GM12892 (cell line): ENCODE data around the gene ZNF280C.

Experiments
- DNase-seq: peaks from one replicate; pipeline ENCODE4 v3.0.0; 2011; ENCODE audit not compliant: insufficient read length
- FAIRE-seq: peaks from 2 replicates; lab custom pipeline; 2011; peaks lifted over from hg19 to GRCh38; lab: Jason Lieb, UNC
- POLR2A ChIP-seq: IDR thresholded peaks from 2 replicates; pipeline ENCODE4 v1.6.1; 2011; ENCODE audit warnings: low read depth, low read length, control low read depth
- POLR2AphosphoS5 ChIP-seq: IDR thresholded peaks from 2 replicates; pipeline ENCODE4 v1.6.1; 2011; ENCODE audit warnings: low read depth, low read length, control low read depth
- TAF1 ChIP-seq: IDR thresholded peaks from 2 replicates; pipeline ENCODE4 v1.6.1; 2011; ENCODE audit warnings: low read depth, mild to moderate bottlenecking, control low read depth, low read length, borderline replicate concordance

Gene ZNF280C

GRCh38 chrX:130174045-130174704 lies 94.5 kb downstream of the ZNF280C start:
- TF ChIP-seq POLR2AphosphoS5 (no peak), POLR2A (no peak), TAF1 (no peak)
- DNase-seq (no peak), FAIRE-seq (no peak)

GRCh38 chrX:130173190-130173895 lies 95.4 kb downstream of the ZNF280C start:
- DNase-seq (no peak), FAIRE-seq (peak; percentile 75)
- peak; percentile 56; the same call in 1 of the 2 replicates for TF ChIP-seq POLR2AphosphoS5
- TF ChIP-seq POLR2A: peak; percentile 57; the same call in 1 of the 2 replicates
- no peak for TF ChIP-seq TAF1

GRCh38 chrX:130172127-130172845 lies 96.4 kb downstream of the ZNF280C start:
- TF ChIP-seq POLR2AphosphoS5: no peak
- TF ChIP-seq POLR2A: no peak
- no peak for TF ChIP-seq TAF1
- peak; percentile 66 for FAIRE-seq
- no peak for DNase-seq

- peak; percentile 23 for DNase-seq
- TF ChIP-seq POLR2A (peak; percentile 33; the same call in 1 of the 2 replicates), POLR2AphosphoS5 (no peak), TAF1 (no peak)
- peak; percentile 70 for FAIRE-seq
Observed at GRCh38 chrX:130171446-130172126, 97.1 kb downstream of the ZNF280C start, which contains the start of gene RAB33A. TSS of gene RAB33A (plus strand) at chrX:130171962. CDS start at chrX:130172063, 101 bp downstream.

- DNase-seq: peak; percentile 48
- FAIRE-seq: no peak
- TF ChIP-seq TAF1: no peak
- no peak for TF ChIP-seq POLR2A
- TF ChIP-seq POLR2AphosphoS5: no peak
Observed at GRCh38 chrX:130170752-130171445, 97.8 kb downstream of the ZNF280C start.

GRCh38 chrX:130167040-130167439 lies 101.7 kb downstream of the ZNF280C start:
- no peak for DNase-seq
- no peak for FAIRE-seq
- TF ChIP-seq POLR2AphosphoS5 (no peak), POLR2A (no peak), TAF1 (no peak)

GRCh38 chrX:130166503-130166777 lies 102.3 kb downstream of the ZNF280C start:
- no peak for TF ChIP-seq POLR2AphosphoS5
- no peak for TF ChIP-seq TAF1
- no peak for TF ChIP-seq POLR2A
- no peak for DNase-seq
- FAIRE-seq: no peak

- peak; percentile 72 for DNase-seq
- peak; percentile 85 for FAIRE-seq
- TF ChIP-seq POLR2AphosphoS5: peak; percentile 75
- no peak for TF ChIP-seq TAF1
- TF ChIP-seq POLR2A: peak; percentile 80; the same call in 1 of the 2 replicates
Observed at GRCh38 chrX:130165703-130166502, 102.8 kb downstream of the ZNF280C start, which contains the start of gene AIFM1. TSS of gene AIFM1 (minus strand) at chrX:130165841. CDS start at chrX:130165656, 185 bp downstream.

GRCh38 chrX:130165181-130165702 lies 103.5 kb downstream of the ZNF280C start:
- DNase-seq (no peak), FAIRE-seq (peak; percentile 51)
- TF ChIP-seq TAF1: no peak
- no peak for TF ChIP-seq POLR2A
- TF ChIP-seq POLR2AphosphoS5: no peak

- FAIRE-seq: peak; percentile 14
- no peak for TF ChIP-seq POLR2A
- TF ChIP-seq POLR2AphosphoS5: no peak
- no peak for TF ChIP-seq TAF1
- no peak for DNase-seq
Observed at GRCh38 chrX:130163398-130163797, 105.3 kb downstream of the ZNF280C start.
